ENCODE measurements around the gene PTPRO. TPM values are rescaled to one million over a fixed set of nuclear protein-coding genes. Genes with fewer than 3 reads are reported as not detected.

The PTPRO gene
- total RNA-seq, 4 donors from 2014 or later = 0.10 to 1.1 (median 0.32) TPM

GRCh38 chr12:15547063-15547462 is 224.8 kb downstream of the PTPRO start:
- Histone ChIP-seq H3K27me3 (no peaks in the 10 kb centered on the region), H3K9me3 (no peaks in the 10 kb centered on the region), H3K27ac (no peak overlapping the region), H3K4me1 (no peaks in the 10 kb centered on the region), H3K36me3 (no peaks in the 10 kb centered on the region), H3K4me3 (replicated peaks in 1 of 3) (no peak overlapping the region)
- no peak for DNase-seq
- intact Hi-C loops (cut with DNase I) = no loop called here
- no peak for TF ChIP-seq CTCF (IDR thresholded peaks at IDR 0.05)
- TF ChIP-seq POLR2A (IDR thresholded peaks at IDR 0.05) = no peak
- 90 to 91% methylated on average over 5 of the region's 5 CpGs for WGBS, 2 donors

- no peak overlapping the region for H3K27ac ChIP-seq
- TF ChIP-seq CTCF (IDR thresholded peaks at IDR 0.05) = no peak
- TF ChIP-seq POLR2A (IDR thresholded peaks at IDR 0.05) = no peak
- DNase-seq = no peak
- 93 to 94% methylated on average over 1 of the region's 1 CpG for WGBS, 2 donors
- no peaks in the 10 kb centered on the region for H3K27me3 ChIP-seq
- no peaks in the 10 kb centered on the region for H3K36me3 ChIP-seq
- intact Hi-C loops (cut with DNase I) = no loop called here
- no peaks in the 10 kb centered on the region for H3K4me1 ChIP-seq
- no peaks in the 10 kb centered on the region for H3K9me3 ChIP-seq
- no peak overlapping the region for H3K4me3 ChIP-seq (replicated peaks in 1 of 3)
Observed at GRCh38 chr12:15547691-15548090, 225.4 kb downstream of the PTPRO start.

- H3K36me3 ChIP-seq = no peaks in the 10 kb centered on the region
- no peak overlapping the region for H3K4me3 ChIP-seq (replicated peaks in 1 of 3)
- intact Hi-C loops (cut with DNase I) = no loop called here
- 87 to 91% methylated on average over 4 of the region's 4 CpGs for WGBS, 2 donors
- TF ChIP-seq POLR2A (IDR thresholded peaks at IDR 0.05) = no peak
- no peak for TF ChIP-seq CTCF (IDR thresholded peaks at IDR 0.05)
- no peak for DNase-seq
- no peaks in the 10 kb centered on the region for H3K9me3 ChIP-seq
- no peak overlapping the region for H3K27ac ChIP-seq
- no peaks in the 10 kb centered on the region for H3K4me1 ChIP-seq
- no peaks in the 10 kb centered on the region for H3K27me3 ChIP-seq
Observed at GRCh38 chr12:15550793-15551192, 228.5 kb downstream of the PTPRO start.

GRCh38 chr12:15555446-15555845 is 233.1 kb downstream of the PTPRO start:
- Histone ChIP-seq H3K4me3 (replicated peaks in 1 of 3) (no peak overlapping the region), H3K9me3 (no peaks in the 10 kb centered on the region), H3K4me1 (no peaks in the 10 kb centered on the region), H3K27ac (no peak overlapping the region), H3K36me3 (no peaks in the 10 kb centered on the region), H3K27me3 (no peaks in the 10 kb centered on the region)
- DNase-seq = no peak
- TF ChIP-seq CTCF (IDR thresholded peaks at IDR 0.05) = no peak
- 96 to 99% methylated on average over 2 of the region's 2 CpGs for WGBS, 2 donors
- intact Hi-C loops (cut with DNase I) = no loop called here

GRCh38 chr12:15556411-15557102 is 234.2 kb downstream of the PTPRO start:
- intact Hi-C loops (cut with DNase I) = no loop called here
- WGBS, 2 donors = 84 to 86% methylated on average over 5 of the region's 5 CpGs
- no peak for TF ChIP-seq POLR2A (IDR thresholded peaks at IDR 0.05)
- no peak for TF ChIP-seq CTCF (IDR thresholded peaks at IDR 0.05)

More at GRCh38 chr12:15556411-15557102, 234.2 kb downstream of the PTPRO start:
- Histone ChIP-seq H3K36me3 (no peaks in the 10 kb centered on the region), H3K27me3 (no peaks in the 10 kb centered on the region), H3K4me3 (replicated peaks in 1 of 3) (no peak overlapping the region), H3K4me1 (no peaks in the 10 kb centered on the region), H3K9me3 (no peaks in the 10 kb centered on the region), H3K27ac (no peak overlapping the region)
- no peak for DNase-seq
